ENCODE measurements around the gene CLCN4.

The CLCN4 gene

GRCh38 chrX:10156199-10157031 lies at the start of gene CLCN4:
Gene CLCN4, plus strand, starts transcription at chrX:10156975. Its CDS starts 28,058 bp downstream, at chrX:10185033.
- DNase-seq (ENCODE audit: low spot score): peak; percentile 82

GRCh38 chrX:10107483-10107882 lies 49.3 kb upstream of the CLCN4 start:
- no peak for DNase-seq (ENCODE audit: low spot score)

GRCh38 chrX:10108288-10108687 lies 48.5 kb upstream of the CLCN4 start:
- no peak for DNase-seq (ENCODE audit: low spot score)

GRCh38 chrX:10109695-10110094 lies 47.1 kb upstream of the CLCN4 start:
- DNase-seq (ENCODE audit: low spot score): peak; percentile 58

- DNase-seq (ENCODE audit: low spot score): no peak
These were observed 46.3 kb upstream of the CLCN4 start for GRCh38 chrX:10110316-10110935.

- DNase-seq (ENCODE audit: low spot score): no peak
These were observed 45.8 kb upstream of the CLCN4 start for GRCh38 chrX:10110984-10111363.

- DNase-seq (ENCODE audit: low spot score): no peak
These were observed 45.2 kb upstream of the CLCN4 start for GRCh38 chrX:10111364-10112148.

GRCh38 chrX:10112510-10112909 lies 44.3 kb upstream of the CLCN4 start:
- no peak for DNase-seq (ENCODE audit: low spot score)

- DNase-seq (ENCODE audit: low spot score): no peak
These were observed 41.7 kb upstream of the CLCN4 start for GRCh38 chrX:10115082-10115481.

- DNase-seq (ENCODE audit: low spot score): no peak
These were observed 39.5 kb upstream of the CLCN4 start for GRCh38 chrX:10117301-10117700.

GRCh38 chrX:10117864-10118377 lies 38.9 kb upstream of the CLCN4 start:
- DNase-seq (ENCODE audit: low spot score): no peak

- no peak for DNase-seq (ENCODE audit: low spot score)
These were observed 38.2 kb upstream of the CLCN4 start for GRCh38 chrX:10118530-10118929.

GRCh38 chrX:10119399-10119990 lies 37.3 kb upstream of the CLCN4 start:
- peak; percentile 80 for DNase-seq (ENCODE audit: low spot score)

GRCh38 chrX:10120331-10120730 lies 36.4 kb upstream of the CLCN4 start:
- no peak for DNase-seq (ENCODE audit: low spot score)

GRCh38 chrX:10120828-10121227 lies 35.9 kb upstream of the CLCN4 start:
- DNase-seq (ENCODE audit: low spot score): no peak

- no peak for DNase-seq (ENCODE audit: low spot score)
These were observed 35.0 kb upstream of the CLCN4 start for GRCh38 chrX:10121787-10122186.

- no peak for DNase-seq (ENCODE audit: low spot score)
These were observed 32.1 kb upstream of the CLCN4 start for GRCh38 chrX:10124506-10125247.

GRCh38 chrX:10125248-10125615 lies 31.5 kb upstream of the CLCN4 start:
- DNase-seq (ENCODE audit: low spot score): no peak

GRCh38 chrX:10126044-10126443 lies 30.7 kb upstream of the CLCN4 start:
- DNase-seq (ENCODE audit: low spot score): no peak

- DNase-seq (ENCODE audit: low spot score): no peak
These were observed 29.9 kb upstream of the CLCN4 start for GRCh38 chrX:10126834-10127233.

- DNase-seq (ENCODE audit: low spot score): no peak
These were observed 28.4 kb upstream of the CLCN4 start for GRCh38 chrX:10128386-10128785.

GRCh38 chrX:10129229-10129628 lies 27.5 kb upstream of the CLCN4 start:
- DNase-seq (ENCODE audit: low spot score): no peak
